KOPT-K1 (cell line): ENCODE results near the gene PDE9A.

Source experiments
- H3K27ac ChIP-seq: fragments of 200-600 bp; sonication (generic); 2 replicates; pipeline ENCODE4 v1.5.1; 2016; ENCODE audit warnings: antibody characterized with exemption, mild to moderate bottlenecking, low read depth, low read length; ENCODE audit not compliant: poor library complexity, severe bottlenecking
- H3K36me3 ChIP-seq: fragments of 200-600 bp; sonication (generic); 2 replicates; pipeline ENCODE4 v1.5.1; 2017; ENCODE audit warnings: antibody characterized with exemption, mild to moderate bottlenecking, low read length, moderate library complexity; ENCODE audit not compliant: insufficient read depth
- H3K9me3 ChIP-seq: fragments of 200-600 bp; sonication (generic); 2 replicates; pipeline ENCODE4 v1.5.1; 2017; ENCODE audit warnings: antibody characterized with exemption, low read length, mild to moderate bottlenecking; ENCODE audit not compliant: insufficient read depth, poor library complexity, severe bottlenecking

Gene PDE9A

GRCh38 chr21:42745511-42746239 lies 92.3 kb downstream of the PDE9A start:
- Histone ChIP-seq H3K27ac (no peak overlapping the region), H3K9me3 (no peaks in the 10 kb centered on the region), H3K36me3 (no peaks in the 10 kb centered on the region)

DNA sequence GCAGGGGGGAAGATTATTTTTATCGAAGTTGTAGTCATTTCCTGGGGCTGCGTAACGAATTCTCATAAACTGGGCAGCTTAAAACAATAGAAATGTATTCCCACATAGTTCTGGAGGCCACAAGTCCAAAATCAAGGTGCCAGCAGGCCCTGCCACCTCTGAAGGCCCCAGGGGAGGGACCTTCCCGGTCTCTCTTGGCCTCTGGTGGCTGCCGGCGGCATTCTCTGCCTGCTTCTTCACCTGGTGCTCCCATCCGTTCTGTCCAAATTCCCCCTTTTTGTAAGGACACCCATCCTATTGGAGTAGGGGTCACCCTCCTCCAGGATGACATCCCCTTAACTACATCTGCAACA lies 92.8 kb downstream of the PDE9A start:
- H3K9me3 ChIP-seq, result no peaks in the 10 kb centered on the region
- no peaks in the 10 kb centered on the region for H3K36me3 ChIP-seq
- no peak overlapping the region for H3K27ac ChIP-seq

- no peak overlapping the region for H3K27ac ChIP-seq
- no peaks in the 10 kb centered on the region for H3K9me3 ChIP-seq
- H3K36me3 ChIP-seq, result no peaks in the 10 kb centered on the region
Observed at GRCh38 chr21:42746593-42747275, 93.3 kb downstream of the PDE9A start.

- Histone ChIP-seq H3K27ac (no peak overlapping the region), H3K36me3 (no peaks in the 10 kb centered on the region), H3K9me3 (no peaks in the 10 kb centered on the region)
Observed at GRCh38 chr21:42747276-42747701, 93.9 kb downstream of the PDE9A start.

DNA sequence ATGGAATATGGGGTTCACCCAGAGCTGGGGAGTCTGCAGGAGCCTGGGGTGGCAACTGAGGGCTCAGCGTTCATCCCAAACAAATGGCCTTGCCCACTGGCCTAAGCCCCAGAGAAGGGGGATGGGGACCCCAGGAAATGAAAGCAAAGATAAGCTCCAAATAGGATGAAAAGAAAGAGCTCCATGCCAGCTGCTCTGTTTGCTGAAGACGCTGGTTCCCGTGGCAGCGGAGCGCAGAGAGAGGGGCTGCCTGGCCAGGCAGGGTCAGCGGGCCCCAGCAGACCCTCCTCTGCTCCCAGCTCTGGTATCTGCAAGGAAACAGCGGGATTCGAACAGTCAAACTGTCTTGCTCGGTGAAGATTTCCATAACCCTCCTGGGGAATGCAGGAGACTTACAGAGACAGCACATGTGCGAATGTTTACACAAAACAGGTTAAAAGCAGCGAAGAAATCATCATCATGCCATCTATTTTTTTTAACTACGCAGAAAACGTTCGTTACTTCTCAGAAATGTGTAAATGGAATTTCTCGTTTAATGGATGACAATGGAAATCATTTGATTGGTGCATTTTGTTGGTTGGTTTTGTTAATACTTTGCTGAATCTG lies 94.4 kb downstream of the PDE9A start:
- no peak overlapping the region for H3K27ac ChIP-seq
- no peaks in the 10 kb centered on the region for H3K36me3 ChIP-seq
- H3K9me3 ChIP-seq, result no peaks in the 10 kb centered on the region

- Histone ChIP-seq H3K9me3 (no peaks in the 10 kb centered on the region), H3K36me3 (no peaks in the 10 kb centered on the region), H3K27ac (no peak overlapping the region)
Observed at GRCh38 chr21:42748620-42749176, 95.3 kb downstream of the PDE9A start.

DNA sequence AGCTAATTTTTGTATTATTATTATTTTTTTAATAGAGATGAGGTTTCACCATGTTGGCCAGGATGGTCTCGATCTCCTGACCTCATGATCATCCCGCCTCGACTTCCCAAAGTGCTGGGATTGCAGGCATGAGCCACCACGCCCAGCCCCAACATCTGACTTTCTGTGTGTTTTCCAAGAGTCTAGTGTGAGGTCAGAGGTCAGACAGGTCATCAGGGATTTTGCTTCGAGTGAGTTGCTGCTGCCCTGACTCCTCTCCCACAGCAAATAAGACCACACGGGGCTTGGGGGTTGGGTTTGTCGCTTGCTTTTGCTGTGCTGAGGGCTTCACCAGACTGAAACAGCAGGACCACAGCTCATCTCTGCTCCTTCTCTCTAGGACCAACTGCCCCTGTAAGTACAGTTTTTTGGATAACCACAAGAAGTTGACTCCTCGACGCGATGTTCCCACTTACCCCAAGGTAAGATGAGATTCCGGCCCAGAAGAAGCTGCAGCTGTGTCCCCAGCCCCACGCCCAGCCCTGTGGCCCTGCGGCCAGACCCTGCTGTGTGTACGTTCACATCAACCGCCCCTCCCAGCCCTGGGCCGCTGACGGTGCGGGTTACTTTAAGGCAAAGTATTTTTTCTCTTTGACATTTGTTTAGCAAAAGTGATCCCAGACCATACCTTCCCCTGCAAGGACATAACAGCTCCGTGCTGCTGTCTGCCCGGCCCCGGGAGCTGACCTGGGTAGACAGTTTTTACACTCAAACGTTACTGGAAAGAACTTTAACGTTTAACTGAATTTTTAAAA lies 97.5 kb downstream of the PDE9A start:
- Histone ChIP-seq H3K27ac (no peak overlapping the region), H3K36me3 (no peaks in the 10 kb centered on the region), H3K9me3 (no peaks in the 10 kb centered on the region)

DNA sequence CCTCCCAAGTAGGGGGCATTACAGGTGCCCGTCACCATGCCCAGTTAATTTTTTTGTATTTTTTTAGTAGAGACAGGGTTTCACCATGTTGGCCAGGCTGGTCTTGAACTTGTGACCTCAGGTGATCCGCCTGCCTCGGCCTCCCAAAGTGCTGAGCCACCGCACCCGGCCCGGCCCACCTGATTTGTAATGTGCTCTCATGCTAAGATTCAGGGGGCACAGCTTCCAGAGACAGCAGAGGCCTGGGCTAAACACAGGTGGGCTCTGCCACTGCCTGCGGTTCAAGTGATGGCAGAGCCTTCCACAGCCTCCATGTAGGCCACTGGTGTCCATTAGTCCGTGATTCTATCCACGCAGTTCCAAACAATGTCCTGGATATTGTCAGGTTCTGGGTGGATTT lies 98.4 kb downstream of the PDE9A start:
- Histone ChIP-seq H3K9me3 (no peaks in the 10 kb centered on the region), H3K27ac (no peak overlapping the region), H3K36me3 (no peaks in the 10 kb centered on the region)

DNA sequence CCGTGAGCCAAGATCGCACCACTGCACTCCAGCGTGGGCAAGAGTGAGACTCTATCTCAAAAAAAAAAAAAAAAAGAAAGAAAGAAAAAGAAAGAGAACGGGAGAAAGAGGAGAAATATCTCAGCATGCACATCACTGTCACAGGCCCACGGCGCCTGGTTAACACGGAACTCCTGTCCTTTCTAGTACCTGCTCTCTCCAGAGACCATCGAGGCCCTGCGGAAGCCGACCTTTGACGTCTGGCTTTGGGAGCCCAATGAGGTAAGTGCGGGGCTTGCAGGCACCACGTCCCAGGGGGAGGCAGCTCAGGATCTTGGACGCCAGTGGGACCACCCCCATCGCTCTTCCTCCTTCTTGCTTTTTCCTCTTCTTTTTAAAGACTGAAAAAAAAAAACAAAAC lies 100.4 kb downstream of the PDE9A start:
- Histone ChIP-seq H3K36me3 (no peaks in the 10 kb centered on the region), H3K27ac (no peak overlapping the region), H3K9me3 (no peaks in the 10 kb centered on the region)

DNA sequence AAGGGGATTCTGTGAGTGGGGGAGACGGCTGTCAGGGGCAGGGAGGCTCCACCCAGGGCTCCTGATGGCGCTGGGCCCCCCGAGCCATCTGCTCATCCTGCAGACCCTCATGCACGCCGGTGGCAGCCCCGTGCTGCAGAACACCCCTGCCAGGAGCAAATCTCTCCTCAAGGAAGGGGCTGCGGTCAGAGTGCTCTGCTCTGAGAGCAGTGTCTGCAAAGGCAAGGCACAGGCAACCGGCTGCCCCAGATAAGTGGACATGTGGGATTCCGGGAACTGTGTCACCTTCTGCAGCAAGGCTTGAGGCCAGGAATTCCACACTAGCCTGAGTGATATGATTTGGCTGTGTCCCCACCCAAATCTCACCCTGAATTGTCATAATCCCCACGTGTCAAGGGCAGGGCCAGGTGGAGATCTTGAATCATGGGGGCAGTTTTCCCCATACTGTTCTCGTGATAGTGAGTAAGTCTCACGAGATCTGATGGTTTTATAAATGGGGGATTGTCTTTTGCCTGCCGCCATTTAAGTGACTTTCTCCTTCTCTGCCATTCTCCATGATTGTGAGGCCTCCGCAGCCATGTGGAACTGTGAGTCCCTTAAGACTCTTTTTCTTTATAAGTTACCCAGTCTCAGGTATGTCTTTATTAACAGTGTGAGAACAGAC lies 101.0 kb downstream of the PDE9A start:
- H3K36me3 ChIP-seq, result no peaks in the 10 kb centered on the region
- no peaks in the 10 kb centered on the region for H3K9me3 ChIP-seq
- no peak overlapping the region for H3K27ac ChIP-seq

DNA sequence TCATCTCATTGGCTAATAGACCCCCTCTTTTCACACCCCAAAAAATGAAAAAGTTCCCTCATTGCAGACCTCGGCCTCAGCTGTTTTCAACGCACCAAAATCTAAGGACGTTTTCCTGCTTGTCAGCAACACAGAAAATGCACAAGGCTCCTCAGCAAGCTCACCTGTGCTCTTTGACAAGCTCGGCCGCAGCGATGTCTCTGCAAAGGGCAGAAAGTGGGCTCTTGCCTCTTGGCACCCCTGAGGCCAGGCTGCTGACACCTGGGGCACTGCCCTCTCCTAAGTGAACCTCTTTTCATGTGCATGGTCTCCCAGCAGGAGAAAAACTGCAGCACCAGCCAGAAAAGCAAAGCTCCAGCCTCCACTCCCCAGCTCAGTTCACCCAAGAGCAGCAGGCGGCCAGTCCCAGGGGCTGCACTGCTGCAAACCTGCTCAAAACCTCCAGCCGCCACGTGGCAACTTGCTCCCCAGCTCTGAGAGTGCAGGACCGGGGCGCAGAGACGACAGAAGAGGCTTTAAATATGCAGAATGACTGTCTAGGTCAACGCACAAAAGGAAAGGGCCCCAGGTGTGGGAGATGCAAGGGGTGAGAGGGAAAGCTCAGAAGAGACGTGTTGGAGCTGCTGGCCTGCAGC lies 101.7 kb downstream of the PDE9A start:
- Histone ChIP-seq H3K9me3 (no peaks in the 10 kb centered on the region), H3K36me3 (no peaks in the 10 kb centered on the region), H3K27ac (no peak overlapping the region)

- Histone ChIP-seq H3K36me3 (no peaks in the 10 kb centered on the region), H3K27ac (no peak overlapping the region), H3K9me3 (no peaks in the 10 kb centered on the region)
Observed at GRCh38 chr21:42755766-42756579, 102.6 kb downstream of the PDE9A start.

- H3K27ac ChIP-seq, result no peak overlapping the region
- no peaks in the 10 kb centered on the region for H3K9me3 ChIP-seq
- H3K36me3 ChIP-seq, result no peaks in the 10 kb centered on the region
Observed at GRCh38 chr21:42756580-42757250, 103.3 kb downstream of the PDE9A start.
